Ishikawa (cell line): ENCODE measurements around the gene APOA4.

Source experiments
- CEBPB ChIP-seq: IDR thresholded peaks from 2 replicates; pipeline ENCODE4 v1.6.1; 2012
- EGR1 ChIP-seq: IDR thresholded peaks from 2 replicates; pipeline ENCODE4 v1.6.1; 2012
- EP300 ChIP-seq: IDR thresholded peaks from 2 replicates; pipeline ENCODE4 v1.6.1; 2012; ENCODE audit warnings: borderline replicate concordance
- FOXM1 ChIP-seq: IDR thresholded peaks from 2 replicates; pipeline ENCODE4 v1.6.1; 2012; ENCODE audit warnings: low read depth, borderline replicate concordance
- MAX ChIP-seq: IDR thresholded peaks from 2 replicates; pipeline ENCODE4 v1.6.1; 2012
- RAD21 ChIP-seq: IDR thresholded peaks from 2 replicates; pipeline ENCODE4 v1.6.1; 2012; ENCODE audit warnings: low read depth
- REST ChIP-seq: IDR thresholded peaks from 2 replicates; pipeline ENCODE4 v1.6.1; 2012; ENCODE audit warnings: low read depth, mild to moderate bottlenecking
- TAF1 ChIP-seq: IDR thresholded peaks from 2 replicates; pipeline ENCODE4 v1.6.1; 2012; ENCODE audit warnings: low read depth, mild to moderate bottlenecking
- TCF12 ChIP-seq: IDR thresholded peaks from 2 replicates; pipeline ENCODE4 v1.6.1; 2012; ENCODE audit warnings: low read depth
- YY1 ChIP-seq: IDR thresholded peaks from 2 replicates; pipeline ENCODE4 v1.6.1; 2012; ENCODE audit warnings: low read depth
- TF ChIP-seq, protein P1 (sequence below): IDR thresholded peaks from 2 replicates; pipeline ENCODE4 v1.6.1; 2012

- TF ChIP-seq RAD21 = no peak
- no peak for TF ChIP-seq TCF12
- no peak for TF ChIP-seq MAX
- TF ChIP-seq TAF1 = no peak
- TF ChIP-seq REST = no peak
- no peak for TF ChIP-seq EP300
- TF ChIP-seq, protein P1, sequence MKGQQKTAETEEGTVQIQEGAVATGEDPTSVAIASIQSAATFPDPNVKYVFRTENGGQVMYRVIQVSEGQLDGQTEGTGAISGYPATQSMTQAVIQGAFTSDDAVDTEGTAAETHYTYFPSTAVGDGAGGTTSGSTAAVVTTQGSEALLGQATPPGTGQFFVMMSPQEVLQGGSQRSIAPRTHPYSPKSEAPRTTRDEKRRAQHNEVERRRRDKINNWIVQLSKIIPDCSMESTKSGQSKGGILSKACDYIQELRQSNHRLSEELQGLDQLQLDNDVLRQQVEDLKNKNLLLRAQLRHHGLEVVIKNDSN = no peak
- no peak for TF ChIP-seq FOXM1
- no peak for TF ChIP-seq EGR1
- no peak for TF ChIP-seq CEBPB
- no peak for TF ChIP-seq YY1
Observed at GRCh38 chr11:116819049-116819448, 4.1 kb downstream of the APOA4 start.
